HG02970 (cell line): ENCODE results near the gene AHRR.
"Not testable (repeated sequence)": the region's sequence is repeated elsewhere in the genome, so short reads cannot be mapped to it uniquely, and the experiment has no call there.

Experiments
- ATAC-seq: cut with Tn5 transposase; IDR thresholded peaks from one replicate; pipeline ENCODE4 v1.9.1; 2021; ENCODE audit warnings: mild to moderate bottlenecking, moderate library complexity, moderate number of reproducible peaks; ENCODE audit not compliant: unreplicated experiment, low FRiP score

Gene AHRR

DNA sequence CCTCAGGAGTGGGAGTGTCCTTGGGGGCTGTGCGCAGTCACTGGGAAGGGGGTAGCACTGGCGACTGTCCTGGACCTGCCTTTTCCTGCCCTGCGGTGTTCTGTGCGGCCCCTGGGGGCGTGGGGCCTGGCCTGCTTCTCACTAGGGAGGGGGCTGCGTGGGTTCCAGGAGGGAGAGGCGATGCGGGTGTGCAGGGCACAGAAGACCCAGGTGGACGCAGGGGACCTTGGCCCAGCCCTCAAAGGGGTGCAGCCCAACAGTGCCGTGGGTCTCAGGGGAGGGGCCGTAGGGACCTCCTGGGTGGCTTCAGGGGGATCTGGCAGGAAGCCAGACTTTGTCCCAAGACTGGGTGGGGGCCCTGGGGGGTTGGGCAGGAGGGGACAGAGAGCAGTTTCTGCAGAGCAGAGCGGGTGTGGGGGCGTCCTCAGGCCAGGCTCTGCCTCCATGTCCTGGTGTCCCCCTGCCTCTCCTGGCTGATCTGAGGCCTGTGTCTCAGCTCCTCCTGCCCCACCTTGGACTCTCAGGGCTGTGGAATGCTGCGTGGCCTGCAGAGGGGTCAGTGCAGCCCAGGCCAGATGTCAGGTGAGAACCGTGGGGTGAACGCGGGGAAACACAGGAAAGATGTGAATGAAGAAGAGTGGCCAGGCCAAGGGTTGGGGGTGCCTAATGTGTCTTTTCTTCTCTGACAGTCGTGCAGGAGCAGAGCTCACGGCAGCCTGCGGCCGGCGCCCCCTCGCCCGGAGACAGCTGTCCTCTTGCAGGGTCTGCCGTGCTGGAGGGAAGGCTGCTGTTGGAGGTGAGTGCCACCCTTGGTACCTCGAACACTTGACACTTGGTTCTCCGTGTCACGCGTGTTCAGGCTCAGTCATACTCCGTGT, 54.6 kb downstream of the AHRR start:
- no peak for ATAC-seq

DNA sequence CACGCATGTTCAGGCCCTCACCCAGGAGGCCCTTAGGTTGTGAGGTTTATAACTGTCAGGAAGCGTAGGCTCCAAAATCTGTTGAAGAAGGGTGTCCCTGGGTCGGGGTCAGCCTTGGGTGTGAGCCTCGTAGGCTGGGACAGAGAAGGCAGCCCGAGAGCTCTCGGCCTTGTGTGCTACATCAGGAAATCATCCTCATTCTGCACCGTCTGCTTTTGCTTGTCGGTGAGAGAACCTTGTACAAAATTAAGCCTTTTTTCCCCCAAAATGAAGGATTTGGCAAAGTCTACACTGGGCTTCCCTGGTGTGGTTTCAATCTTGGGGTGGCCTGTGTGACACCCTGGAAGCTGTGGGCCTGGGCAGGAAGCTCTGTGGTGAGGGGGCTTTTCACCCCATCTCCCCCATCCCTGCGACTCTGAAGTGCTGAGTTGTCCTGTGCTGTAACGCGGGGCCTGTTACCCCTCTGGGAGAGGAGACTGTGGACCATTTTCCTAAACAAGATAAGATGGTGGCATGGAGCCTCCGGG, 55.3 kb downstream of the AHRR start:
- no peak for ATAC-seq

DNA sequence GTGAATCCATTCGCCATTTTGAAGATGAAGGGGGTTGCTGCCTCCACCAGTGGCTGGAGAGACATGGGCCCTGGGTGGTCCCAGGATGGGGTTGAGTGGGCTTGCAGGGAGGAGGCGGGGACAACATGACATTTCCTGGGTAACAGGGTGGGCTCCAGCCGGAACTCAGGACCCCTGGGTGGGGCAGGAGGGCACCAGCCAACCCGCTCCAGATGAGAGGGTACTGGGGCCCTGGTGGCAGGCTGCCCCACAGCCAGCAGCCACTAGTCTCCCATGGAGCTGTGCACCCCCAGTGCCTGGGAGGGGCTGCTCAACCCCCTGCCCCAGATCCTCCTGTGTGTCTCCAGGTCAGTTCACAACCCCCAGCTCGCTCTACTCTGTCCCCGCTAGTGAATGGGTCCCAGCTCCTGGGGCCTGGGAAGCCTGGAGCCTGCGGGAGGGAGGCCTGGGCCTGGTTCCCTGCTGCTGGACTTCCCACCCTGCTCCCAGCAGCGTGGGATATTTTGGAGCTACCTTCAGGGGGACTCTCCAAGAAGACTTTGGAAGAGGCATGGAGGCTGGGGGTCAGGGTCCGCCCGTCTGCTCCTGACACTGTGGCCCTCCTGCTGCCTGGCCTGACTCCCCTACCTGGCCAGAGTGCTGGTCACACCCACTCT, 55.9 kb downstream of the AHRR start:
- no peak for ATAC-seq

DNA sequence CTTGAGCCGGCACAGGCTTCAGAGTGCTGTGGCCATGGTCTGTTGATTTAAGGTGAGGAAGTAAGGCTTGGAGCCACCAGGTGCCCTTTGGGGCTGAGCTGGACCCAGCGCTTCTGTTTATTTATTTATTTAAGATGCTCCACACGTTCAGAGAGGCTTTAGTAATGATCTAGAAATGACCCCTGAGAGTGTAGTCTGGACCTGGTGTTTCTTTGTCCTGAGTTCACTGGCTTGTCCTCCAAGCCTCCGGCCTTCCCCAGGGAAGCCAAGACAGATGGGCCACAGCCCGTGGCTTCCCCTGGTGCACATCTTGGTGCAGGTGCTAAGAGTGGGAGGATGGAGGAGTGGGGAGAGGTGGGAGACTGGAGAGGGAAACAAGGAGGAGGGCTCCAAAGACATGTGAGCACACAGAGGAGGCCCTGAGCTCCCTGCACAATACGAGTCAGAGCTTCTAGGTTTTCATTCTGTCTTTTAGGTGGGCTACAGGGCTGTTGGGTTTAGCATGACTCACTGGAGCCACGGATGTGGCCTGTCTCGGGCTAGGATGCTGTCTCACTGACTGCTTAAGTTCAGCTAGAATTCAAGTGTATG, 56.9 kb downstream of the AHRR start:
- ATAC-seq, result no peak

DNA sequence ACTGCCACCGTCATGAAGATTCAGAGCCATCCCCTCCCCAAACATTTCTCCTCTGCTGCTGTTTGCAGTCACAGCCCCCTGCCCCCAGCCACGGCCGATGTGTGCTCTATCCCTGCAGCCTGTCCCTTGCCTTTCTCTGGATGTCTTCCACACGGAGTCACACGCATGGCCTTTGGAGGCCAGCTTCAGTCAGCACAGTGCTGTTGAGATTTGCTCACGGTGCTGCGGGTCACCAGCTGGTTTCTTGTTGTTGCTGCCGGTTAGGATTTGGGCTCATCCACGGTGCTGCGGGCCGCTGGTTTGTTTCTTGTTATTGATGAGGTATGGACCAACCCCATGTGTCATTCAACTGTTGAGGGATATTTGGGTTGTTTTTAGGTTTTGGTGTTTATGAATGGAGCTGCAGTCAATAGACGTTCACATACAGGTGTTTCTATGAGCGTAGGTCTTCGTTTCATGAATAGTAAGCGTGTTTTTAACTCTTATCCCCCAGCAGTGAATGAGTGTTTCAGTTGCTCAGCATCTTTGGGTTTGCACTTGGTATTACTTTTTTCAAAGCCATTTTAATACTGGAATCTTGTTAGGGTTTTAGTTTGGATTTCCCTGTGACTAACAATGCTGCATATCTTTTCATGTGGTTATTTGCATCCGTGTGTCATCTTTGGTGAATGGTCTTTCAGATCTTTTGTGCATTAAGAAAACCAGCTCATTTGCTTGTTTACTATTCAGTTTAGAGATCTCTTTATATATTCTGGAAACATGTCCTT, 57.6 kb downstream of the AHRR start:
- no peak for ATAC-seq

DNA sequence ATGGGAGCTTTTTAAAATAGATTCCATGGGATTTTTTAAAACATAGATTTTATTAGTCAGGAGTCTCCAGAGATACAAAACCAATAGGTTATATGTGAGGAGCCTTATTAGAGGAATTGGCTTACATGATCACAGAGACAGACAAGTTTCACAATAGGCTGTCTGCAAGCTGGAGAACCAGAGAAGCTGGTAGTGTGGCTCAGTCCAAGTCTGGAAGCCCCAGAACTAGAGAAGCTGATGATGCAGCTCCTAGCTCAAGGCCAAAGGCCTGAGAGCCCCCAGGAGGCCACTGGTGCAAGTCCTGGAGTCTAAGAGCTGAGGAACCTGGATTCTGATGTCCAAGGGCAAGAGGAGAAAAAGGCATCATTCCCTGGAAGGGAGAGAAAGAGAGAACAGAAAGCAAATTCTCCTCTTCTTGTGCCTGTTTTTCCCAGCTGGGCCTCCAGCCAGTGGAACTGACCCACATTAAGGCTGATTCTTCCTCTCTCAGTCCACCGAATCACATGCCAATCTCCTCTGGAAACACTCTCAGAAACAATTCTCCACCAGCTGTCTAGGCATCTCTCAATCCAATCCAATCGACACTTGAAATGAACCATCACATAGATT, 59.3 kb downstream of the AHRR start:
- ATAC-seq, result no peak

DNA sequence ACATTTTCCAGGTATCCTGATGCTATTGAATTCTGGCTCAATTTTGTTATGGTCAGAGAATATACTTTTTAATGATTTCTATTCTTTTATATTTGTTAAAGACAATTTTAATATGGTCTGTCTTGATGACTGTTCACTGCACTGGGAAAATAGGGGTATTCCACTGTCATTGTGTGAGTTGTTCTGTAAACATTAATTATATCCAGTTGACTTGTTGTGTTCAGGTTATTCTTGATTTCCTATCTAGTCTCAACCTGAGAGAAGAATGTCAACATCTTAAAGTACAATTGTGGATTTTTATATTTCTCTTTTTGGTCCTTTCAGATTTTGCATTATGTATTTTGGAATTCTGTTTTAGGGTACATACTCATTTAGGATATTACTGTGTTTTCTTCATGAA, 61.6 kb downstream of the AHRR start:
- ATAC-seq, result no peak

DNA sequence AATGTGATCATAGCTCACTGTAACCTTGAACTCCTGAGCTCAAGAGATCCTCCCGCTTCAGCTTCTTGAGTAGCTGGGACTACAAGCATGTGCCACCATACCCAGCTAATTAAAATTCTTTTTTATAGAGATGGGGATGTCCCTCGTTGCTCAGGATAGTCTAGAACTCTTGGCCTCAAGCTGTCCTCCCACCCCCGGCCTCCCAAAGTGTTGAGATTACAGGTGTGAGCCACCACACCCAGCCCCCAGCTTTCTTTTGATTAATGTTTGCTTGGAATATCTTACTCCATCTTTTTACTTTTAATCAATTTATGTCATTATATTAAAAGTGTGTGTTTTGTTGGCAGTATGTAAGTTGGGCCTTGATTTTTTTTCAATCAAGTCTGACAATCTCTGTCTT, 62.1 kb downstream of the AHRR start:
- no peak for ATAC-seq

DNA sequence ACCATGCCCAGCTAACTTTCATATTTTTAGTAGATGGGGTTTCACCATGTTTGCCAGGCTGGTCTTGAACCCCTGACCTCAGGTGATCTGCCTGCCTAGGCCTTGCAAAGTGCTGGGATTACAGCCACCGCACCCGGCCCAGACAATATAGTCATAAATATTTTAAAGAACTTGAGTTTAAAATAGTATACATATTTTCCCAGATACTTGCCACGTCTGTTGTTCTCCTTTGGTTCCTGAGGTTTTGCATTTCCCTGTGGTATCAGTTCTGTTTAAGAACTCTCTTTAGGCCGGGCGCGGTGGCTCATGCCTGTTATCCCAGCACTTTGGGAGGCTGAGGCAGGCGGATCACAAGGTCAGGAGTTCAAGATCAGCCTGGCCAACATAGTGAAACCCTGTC, 63.1 kb downstream of the AHRR start:
- not testable (repeated sequence) for ATAC-seq

DNA sequence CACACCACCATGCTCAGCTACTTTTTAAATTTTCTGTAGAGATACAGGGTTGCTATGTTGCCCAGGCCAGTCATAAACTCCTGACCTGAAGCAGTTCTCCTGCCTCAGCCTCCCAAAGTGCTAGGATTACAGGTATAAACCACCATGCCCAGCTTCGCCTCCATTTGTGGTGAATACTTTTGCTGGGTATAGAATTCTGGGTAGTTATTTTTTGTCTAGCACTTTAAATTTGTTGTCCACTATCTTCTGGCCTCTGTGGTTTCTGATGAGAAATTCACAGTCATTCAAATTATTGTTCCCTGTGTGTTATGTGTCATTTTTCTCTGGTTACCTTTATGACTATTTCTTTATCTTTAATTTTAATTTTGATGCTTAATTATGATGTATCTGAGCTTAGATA, 63.8 kb downstream of the AHRR start:
- ATAC-seq, result no peak

DNA sequence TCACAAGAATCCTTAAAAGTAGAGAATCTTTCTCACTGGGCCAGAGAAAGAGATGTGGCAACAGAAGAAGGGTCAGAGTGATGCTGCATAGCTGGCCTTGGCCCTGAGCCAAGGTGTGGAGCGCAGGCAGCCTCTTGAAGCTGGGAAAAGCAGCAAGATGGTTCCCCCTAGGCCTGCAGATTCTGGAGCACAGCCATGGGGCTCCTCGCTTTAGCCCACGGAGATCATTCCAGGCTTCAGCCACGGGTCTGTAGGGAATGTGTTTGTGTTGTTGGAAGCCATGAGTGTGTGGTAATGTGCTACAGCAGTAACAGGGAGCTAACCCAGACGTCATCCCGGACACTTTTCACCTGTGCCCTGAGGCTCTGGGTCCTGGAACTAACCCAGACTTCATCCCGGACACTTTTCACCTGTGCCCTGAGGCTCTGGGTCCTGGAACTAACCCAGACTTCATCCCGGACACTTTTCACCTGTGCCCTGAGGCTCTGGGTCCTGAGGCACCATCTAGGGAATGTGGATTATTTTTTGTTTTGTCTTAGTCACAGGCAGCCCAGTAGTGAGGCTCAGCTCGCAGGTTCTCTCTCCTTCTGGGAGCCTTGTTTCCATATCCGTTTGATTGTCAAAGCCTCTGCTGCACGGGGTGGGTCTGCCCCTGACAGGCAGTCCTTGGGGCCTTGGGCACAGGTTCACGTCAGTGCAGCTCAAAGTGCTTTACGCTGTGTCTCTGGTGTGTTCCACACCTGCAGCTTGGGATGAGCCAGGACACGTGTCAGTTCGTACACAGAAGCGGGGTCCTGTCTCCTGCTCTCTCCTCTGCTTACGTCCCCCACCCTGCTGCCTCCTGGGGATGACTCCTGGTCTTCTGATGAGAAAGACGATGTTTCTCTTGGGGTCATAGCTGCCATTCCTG, 65.2 kb downstream of the AHRR start:
- ATAC-seq, result no peak

DNA sequence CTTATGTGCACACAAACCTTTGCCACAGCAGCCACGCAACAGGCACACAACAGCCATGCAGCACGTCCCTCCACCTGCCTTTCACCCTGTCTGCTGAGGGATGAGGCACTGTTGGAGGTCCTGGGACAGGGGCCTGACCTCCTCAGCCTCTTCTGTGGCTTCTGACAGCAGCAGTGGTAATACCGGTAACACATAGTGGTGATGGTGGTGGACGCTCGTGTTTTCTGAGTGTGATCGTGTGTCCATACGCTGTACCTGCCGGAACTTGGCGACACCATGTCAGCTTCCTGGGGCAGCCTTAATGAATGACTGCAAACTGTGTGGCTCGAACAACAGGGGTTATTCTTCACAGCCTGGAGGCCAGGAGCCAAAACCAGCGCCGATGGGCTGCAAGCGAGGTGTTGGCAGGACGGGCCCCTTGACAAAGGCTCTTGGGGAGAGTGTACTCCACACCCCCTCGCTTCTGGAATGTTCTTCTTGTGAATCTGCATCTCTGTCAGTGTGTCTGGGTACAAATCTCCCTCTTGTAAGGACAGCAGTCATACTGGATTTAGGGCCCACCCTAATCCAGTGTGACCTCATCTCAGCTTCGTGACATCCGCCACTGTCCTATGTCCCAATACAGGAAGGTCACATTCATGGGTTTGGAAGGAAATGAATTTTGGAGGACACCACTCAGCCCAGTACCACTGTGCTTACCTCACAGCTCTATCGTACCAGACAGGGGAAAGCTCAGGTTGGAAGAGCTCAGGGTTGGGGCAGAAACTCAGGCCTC, 66.2 kb downstream of the AHRR start:
- no peak for ATAC-seq

DNA sequence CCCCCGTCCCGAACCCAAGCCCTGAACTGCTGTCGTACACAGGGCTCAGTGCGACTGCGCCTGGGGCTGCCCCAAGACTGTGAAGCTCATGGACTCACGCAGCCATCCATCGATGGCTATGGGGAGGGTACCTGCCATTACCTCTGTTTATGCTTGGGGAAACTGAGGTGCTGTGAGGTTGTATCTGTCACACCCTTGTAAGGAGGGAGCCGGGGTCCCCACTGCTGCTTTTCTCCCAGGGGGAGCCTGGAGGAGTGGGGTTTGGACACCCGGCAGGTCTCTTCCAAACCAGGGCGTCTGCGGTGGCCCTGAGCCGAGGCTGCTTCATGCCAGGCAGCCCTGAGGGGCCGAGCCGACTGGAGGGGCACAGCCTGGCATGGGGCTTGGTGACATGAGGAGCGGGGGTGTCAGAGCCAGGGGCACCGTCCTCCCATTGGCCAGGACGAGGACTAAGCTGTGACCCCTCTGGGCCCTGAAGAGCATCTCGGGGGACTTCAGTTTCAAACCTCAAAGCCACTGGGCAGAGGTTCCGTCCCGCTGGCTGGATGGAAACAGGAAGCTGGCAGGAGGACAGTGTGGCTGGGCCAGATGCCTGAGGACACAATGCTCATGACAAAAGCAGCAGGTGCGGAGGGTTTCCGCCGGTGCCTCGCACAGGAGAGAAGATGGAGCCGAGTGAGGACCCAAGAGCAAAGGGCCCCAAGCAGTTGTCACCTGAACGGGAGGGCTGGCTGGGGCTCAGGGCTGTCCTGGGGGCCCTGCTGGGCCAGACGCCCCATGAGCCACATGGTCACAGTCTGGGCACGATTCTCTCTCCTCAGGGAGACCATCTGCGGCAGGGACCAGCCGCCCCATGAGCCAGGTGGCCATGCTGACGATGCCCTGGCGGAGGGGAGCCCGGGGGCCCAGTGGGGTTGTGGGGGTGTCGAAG, 67.0 kb downstream of the AHRR start:
- no peak for ATAC-seq

DNA sequence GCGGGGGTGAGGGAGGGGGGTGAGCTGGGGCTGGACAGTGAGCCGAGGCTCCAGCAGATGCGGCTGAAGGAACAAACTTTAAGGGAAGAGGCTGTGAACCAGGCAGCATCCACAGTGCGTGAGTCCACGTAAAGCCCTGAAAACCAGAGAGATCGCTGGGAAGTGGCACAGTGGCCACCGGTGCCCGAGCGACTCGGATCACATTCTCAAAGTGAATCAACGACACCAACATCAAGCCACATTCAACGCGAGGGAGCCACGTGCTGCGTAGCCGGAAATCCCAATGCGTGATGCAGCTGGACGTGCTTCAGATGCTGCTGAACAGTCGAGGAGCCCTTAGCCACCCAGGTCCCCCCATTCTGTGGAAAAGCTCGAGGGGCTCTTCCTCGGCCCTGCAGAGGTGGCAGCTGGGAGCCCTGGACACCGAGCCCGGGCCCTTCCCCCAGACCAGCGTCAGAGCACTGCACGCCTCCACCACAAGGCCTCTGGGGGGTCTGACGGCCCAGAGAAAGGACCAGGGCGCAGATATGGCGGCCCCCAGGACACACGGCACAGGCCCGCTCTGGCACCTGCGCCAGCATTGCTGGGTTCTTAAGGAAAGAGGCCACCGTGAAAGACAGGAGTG, 67.8 kb downstream of the AHRR start:
- no peak for ATAC-seq

DNA sequence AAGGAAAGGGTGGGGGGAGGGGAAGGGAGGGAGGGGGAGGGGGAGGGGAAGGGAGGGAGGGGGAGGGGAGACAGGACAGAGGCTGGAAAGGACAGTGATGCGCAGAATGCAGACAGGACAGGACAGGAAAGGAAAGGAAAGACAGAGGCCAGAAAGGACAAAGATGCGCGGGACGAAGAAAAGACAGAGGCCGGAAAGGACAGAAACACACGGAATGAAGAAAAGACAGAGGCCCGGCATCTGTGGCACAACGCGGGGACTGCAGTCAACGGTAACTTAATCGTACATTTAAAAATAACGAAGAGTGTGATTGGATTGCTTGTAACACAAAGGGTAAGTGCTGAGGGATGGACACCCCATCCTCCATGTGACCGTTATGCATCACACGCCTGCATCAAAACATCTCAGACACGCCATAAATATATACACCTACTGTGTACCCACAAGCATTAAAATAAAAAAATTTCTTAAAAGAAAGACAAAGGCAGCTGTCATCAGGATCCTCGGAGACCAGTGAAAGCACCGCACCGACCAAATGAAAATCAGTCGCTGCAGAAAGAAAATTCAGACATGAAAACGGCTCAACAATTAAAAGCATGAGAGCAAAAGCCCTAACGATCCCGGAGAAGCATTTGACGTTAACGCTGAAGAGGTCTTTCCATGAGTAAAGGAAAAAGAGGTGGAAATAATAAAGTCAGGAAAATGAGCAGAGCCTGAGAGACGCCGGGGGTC, 68.5 kb downstream of the AHRR start:
- no peak for ATAC-seq
